ENCODE measurements around the gene CIDEB. TPM values are rescaled to one million over a fixed set of nuclear protein-coding genes. Genes with fewer than 3 reads are reported as not detected.

Gene CIDEB
- total and polyA plus RNA-seq, 11 donors: 1.7 to 10.1 (median 3.0) TPM

GRCh38 chr14:24289649-24290280, 18.0 kb downstream of the CIDEB start:
- Histone ChIP-seq H3K9me3 (no peaks in the 10 kb centered on the region), H3K4me3 (no peak overlapping the region), H3K27me3 (no peaks in the 10 kb centered on the region), H3K4me1 (no peaks in the 10 kb centered on the region), H3K27ac (no peak overlapping the region), H3K36me3 (peaks cover 0 to 57% (median 45%) of the 10 kb centered on the region in 9 donors)
- 75 to 93% (median 83%) methylated on average over 6 of the region's 6 CpGs for WGBS, 4 donors
- no peak for DNase-seq
- intact Hi-C loops (cut with DNase I): loop anchor here in 1 of 10 donors (2.0 kb wide), 1 partner anchor 39 kb away; no protein-coding TSS in a partner anchor
- no peak for TF ChIP-seq POLR2A (IDR thresholded peaks at IDR 0.05)
- TF ChIP-seq, protein P1, sequence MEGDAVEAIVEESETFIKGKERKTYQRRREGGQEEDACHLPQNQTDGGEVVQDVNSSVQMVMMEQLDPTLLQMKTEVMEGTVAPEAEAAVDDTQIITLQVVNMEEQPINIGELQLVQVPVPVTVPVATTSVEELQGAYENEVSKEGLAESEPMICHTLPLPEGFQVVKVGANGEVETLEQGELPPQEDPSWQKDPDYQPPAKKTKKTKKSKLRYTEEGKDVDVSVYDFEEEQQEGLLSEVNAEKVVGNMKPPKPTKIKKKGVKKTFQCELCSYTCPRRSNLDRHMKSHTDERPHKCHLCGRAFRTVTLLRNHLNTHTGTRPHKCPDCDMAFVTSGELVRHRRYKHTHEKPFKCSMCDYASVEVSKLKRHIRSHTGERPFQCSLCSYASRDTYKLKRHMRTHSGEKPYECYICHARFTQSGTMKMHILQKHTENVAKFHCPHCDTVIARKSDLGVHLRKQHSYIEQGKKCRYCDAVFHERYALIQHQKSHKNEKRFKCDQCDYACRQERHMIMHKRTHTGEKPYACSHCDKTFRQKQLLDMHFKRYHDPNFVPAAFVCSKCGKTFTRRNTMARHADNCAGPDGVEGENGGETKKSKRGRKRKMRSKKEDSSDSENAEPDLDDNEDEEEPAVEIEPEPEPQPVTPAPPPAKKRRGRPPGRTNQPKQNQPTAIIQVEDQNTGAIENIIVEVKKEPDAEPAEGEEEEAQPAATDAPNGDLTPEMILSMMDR (IDR thresholded peaks at IDR 0.05): no peak
- ATAC-seq: no peak

GRCh38 chr14:24286996-24287395, 20.8 kb downstream of the CIDEB start:
- Histone ChIP-seq H3K4me3 (no peak overlapping the region), H3K27me3 (no peaks in the 10 kb centered on the region), H3K9me3 (no peaks in the 10 kb centered on the region), H3K4me1 (peaks cover 0 to 9% (median 0%) of the 10 kb centered on the region in 12 donors), H3K36me3 (peaks cover 0 to 29% (median 26%) of the 10 kb centered on the region in 9 donors), H3K27ac (no peak overlapping the region)
- 91 to 96% (median 95%) methylated on average over 4 to 5 of the region's 5 CpGs for WGBS, 4 donors
- ATAC-seq: no peak
- no peak for DNase-seq
- TF ChIP-seq, protein P1 (IDR thresholded peaks at IDR 0.05): no peak
- no peak for TF ChIP-seq POLR2A (IDR thresholded peaks at IDR 0.05)
- intact Hi-C loops (cut with DNase I): no loop called here

- TF ChIP-seq, protein P1 (IDR thresholded peaks at IDR 0.05): no peak
- TF ChIP-seq POLR2A (IDR thresholded peaks at IDR 0.05): no peak
- intact Hi-C loops (cut with DNase I): no loop called here
- peaks cover 0 to 26% (median 2%) of the 10 kb centered on the region in 12 donors for H3K4me1 ChIP-seq
- no peak overlapping the region for H3K27ac ChIP-seq
- DNase-seq (no peak), ATAC-seq (no peak)
- WGBS, 4 donors: 81 to 89% (median 83%) methylated on average over 4 of the region's 4 CpGs
- no peaks in the 10 kb centered on the region for H3K9me3 ChIP-seq
- peaks cover 0 to 13% (median 10%) of the 10 kb centered on the region in 9 donors for H3K36me3 ChIP-seq
- no peaks in the 10 kb centered on the region for H3K27me3 ChIP-seq
- H3K4me3 ChIP-seq: no peak overlapping the region
Observed at GRCh38 chr14:24285351-24285750, 22.4 kb downstream of the CIDEB start.

DNA sequence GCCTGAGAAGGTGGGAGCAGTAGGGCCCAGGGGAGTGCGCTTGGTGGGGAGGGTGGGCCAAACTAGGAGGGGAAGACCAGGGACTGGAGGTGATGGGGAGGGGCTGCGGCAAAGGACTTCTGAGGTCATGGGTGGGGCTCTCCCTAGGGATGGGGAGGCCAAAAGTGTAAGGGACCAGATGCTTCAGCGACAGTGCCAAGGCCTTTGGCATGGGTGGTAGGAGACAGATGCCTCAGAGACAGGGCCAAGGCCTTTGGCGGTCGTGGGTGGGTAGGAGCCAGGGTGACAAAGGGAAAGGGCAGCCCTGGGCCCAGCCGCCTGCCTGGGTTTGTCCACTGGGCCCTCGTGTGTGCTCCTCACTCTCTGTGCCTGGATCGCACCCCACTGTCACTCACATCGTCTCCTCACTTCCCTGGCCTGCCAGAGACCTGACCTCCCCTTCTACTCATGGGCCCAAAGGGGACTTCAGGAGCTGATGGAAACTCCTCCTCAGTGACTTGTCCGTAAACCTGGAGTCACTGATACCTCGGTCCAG, 23.2 kb downstream of the CIDEB start:
- Histone ChIP-seq H3K36me3 (peaks cover 0 to 5% (median 2%) of the 10 kb centered on the region in 9 donors), H3K27ac (no peak overlapping the region), H3K4me1 (peaks cover 0 to 34% (median 5%) of the 10 kb centered on the region in 12 donors), H3K4me3 (no peak overlapping the region), H3K9me3 (no peaks in the 10 kb centered on the region), H3K27me3 (no peaks in the 10 kb centered on the region)
- intact Hi-C loops (cut with DNase I): no loop called here
- 70 to 77% (median 72%) methylated on average over 11 of the region's 11 CpGs for WGBS, 4 donors
- DNase-seq (no peak), ATAC-seq (no peak)
- no peak for TF ChIP-seq POLR2A (IDR thresholded peaks at IDR 0.05)
- TF ChIP-seq, protein P1 (IDR thresholded peaks at IDR 0.05): no peak

Measured in heart left ventricle (tissue), 16 donors.